Stimulated activated naive CD4-positive, alpha-beta T cell (primary cell): ENCODE data around the gene CPPED1.

Source experiments
- DNase-seq, 6 experiments: peaks; one replicate each; lab custom pipeline; 2025; lab: John Stamatoyannopoulos, UW

CPPED1 gene

GRCh38 chr16:12680531-12680930 is 123.2 kb downstream of the CPPED1 start:
- DNase-seq = no peak

GRCh38 chr16:12679660-12680272 is 123.9 kb downstream of the CPPED1 start:
- DNase-seq = no peak

GRCh38 chr16:12678983-12679382 is 124.7 kb downstream of the CPPED1 start:
- DNase-seq = no peak

GRCh38 chr16:12677502-12677901 is 126.2 kb downstream of the CPPED1 start:
- DNase-seq = peak in 2 of 6 experiments; percentile 6 to 12

- no peak for DNase-seq
Measured at GRCh38 chr16:12675852-12676251, 127.8 kb downstream of the CPPED1 start.

GRCh38 chr16:12675046-12675445 is 128.6 kb downstream of the CPPED1 start:
- DNase-seq = no peak

GRCh38 chr16:12674524-12674923 is 129.2 kb downstream of the CPPED1 start:
- no peak for DNase-seq

- no peak for DNase-seq
Measured at GRCh38 chr16:12674071-12674470, 129.6 kb downstream of the CPPED1 start.

GRCh38 chr16:12673466-12673865 is 130.2 kb downstream of the CPPED1 start:
- no peak for DNase-seq

- DNase-seq = no peak
Measured at GRCh38 chr16:12672986-12673385, 130.7 kb downstream of the CPPED1 start.

- DNase-seq = no peak
Measured at GRCh38 chr16:12669908-12670307, 133.8 kb downstream of the CPPED1 start.

GRCh38 chr16:12667909-12668308 is 135.8 kb downstream of the CPPED1 start:
- no peak for DNase-seq

- DNase-seq = no peak
Measured at GRCh38 chr16:12664164-12664733, 139.4 kb downstream of the CPPED1 start.

- DNase-seq = no peak
Measured at GRCh38 chr16:12661656-12662172, 142.0 kb downstream of the CPPED1 start.

GRCh38 chr16:12659871-12660270 is 143.8 kb downstream of the CPPED1 start:
- DNase-seq = no peak

- DNase-seq = no peak
Measured at GRCh38 chr16:12658506-12658905, 145.2 kb downstream of the CPPED1 start.

GRCh38 chr16:12655537-12655936 is 148.2 kb downstream of the CPPED1 start:
- DNase-seq = no peak

GRCh38 chr16:12653820-12654392 is 149.8 kb downstream of the CPPED1 start:
- DNase-seq = no peak

GRCh38 chr16:12652924-12653323 is 150.8 kb downstream of the CPPED1 start:
- no peak for DNase-seq

- no peak for DNase-seq
Measured at GRCh38 chr16:12651765-12652512, 151.7 kb downstream of the CPPED1 start.

- no peak for DNase-seq
Measured at GRCh38 chr16:12649356-12649755, 154.3 kb downstream of the CPPED1 start.

GRCh38 chr16:12646490-12647274 is 157.0 kb downstream of the CPPED1 start:
- DNase-seq = peak in 1 of 6 experiments; percentile 25
